Activated CD8-positive, alpha-beta memory T cell treated with anti-CD3 and anti-CD28 coated beads, Interleukin-2, amount 50 U/mL, for 24 hours (primary cell): ENCODE results near the gene SUGCT.
"Not testable (repeated sequence)": the region's sequence is repeated elsewhere in the genome, so short reads cannot be mapped to it uniquely, and the experiment has no call there.

ENCODE experiments used
- DNase-seq: peaks from one replicate; pipeline ENCODE4 v3.0.0-alpha.2; 2020; ENCODE audit errors: extremely low read depth

SUGCT gene

DNA sequence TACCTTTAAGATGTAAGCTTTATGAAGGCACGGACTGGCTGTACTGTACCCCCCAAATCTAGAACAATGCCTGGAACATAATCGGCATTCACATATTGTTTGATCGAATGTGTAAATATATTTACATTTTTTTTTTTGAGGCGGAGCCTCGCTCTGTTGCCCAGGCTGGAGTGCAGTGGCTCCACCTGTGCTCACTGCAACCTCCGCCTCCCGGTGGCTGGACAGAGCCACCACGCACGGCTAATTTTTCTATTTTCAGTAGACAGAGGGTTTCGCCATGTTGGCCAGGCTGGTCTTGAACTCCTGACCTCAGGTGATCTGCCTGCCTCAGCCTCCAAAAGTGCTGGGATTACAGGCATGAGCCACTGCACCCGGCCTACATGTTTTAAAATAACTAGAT, 118.6 kb downstream of the SUGCT start:
- not testable (repeated sequence) for DNase-seq

DNA sequence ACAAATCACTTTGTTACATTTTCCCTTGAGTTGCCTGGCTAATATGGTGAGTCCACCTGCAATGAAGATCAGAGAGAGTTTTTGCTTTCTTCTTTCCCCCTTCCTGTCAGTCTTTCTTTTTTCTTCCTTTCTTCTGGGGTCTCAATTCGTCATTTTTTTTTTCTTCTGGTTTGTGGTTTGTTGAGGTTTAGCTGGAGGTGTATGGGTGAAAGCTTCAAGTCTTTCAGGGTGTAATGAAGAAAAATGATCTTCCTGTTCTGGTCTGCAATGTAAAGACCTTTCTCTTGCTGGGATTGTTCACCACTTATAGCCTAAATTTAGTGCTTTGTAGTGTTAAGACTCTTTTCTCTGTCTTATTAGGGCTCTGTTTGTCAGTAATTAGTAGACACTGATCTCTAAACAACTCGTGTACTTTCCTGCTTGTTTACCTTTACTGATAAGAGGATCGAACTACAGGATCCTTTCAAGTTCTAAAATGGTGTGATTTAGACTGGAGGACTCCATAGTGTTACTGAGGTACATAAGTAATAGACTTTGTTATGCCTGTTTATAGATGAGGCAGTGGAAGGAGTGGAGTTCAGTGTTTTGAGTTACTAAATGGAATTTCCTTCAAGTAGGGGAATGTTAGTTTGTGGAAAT, 129.1 kb downstream of the SUGCT start:
- no peak for DNase-seq

DNA sequence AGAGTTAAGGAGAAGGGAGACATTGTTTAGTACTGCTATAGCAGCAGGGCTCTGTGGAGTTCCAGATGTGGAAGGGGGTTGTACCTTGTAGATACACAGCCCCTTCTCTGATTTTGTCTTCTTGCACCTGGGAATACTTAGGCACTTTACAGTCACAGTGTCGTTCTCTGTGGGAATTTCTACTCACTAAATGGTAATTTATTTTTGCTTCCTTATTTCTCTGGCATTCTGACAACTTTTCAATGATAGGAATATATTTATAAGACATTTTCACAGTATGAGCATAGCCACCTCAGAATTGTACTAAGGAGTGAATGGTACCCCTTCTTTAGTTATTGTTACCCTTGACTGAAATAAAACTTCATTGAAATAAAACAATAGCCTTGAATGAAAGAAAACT, 132.8 kb downstream of the SUGCT start:
- DNase-seq = no peak

- DNase-seq = not testable (repeated sequence)
Measured at GRCh38 chr7:40268810-40269209, 134.0 kb downstream of the SUGCT start.

GRCh38 chr7:40276061-40276460, 141.3 kb downstream of the SUGCT start:
- DNase-seq = no peak

DNA sequence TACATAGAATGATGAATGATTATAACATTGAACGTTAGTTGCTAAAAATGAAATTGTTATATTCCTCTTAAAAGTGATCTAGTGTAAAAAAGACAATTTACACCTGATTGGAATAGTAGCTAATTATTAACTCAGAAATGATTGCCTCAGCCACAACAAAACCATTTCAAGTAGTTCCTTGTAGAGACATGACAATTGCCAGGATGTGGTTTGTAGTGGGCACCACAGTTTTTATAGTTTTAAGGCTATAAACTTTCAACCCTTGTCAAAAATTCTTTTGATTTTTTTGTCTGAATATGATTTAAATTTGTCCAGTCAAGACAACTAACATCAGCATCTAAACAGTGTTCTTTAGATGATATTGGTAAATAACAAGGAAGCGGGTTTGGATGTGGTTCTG, 145.2 kb downstream of the SUGCT start:
- DNase-seq = no peak

DNA sequence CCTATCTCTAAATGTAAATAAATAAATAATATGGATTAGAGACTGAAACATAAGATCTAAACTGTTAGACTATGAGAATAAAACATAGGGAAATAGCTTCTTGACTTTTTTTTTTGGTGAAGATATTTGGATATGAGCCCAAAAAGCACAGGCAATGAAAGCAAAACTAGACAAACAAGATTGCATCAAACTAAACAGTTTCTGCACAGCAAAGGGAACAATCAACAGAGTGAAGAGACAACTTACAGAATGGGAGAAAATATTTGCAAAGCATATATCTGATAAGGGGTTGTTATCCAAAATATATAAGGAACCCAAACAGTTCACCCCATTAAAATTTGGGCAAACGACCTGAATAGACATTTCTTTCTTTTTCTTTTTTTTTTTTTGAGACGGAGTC, 148.1 kb downstream of the SUGCT start:
- no peak for DNase-seq

DNA sequence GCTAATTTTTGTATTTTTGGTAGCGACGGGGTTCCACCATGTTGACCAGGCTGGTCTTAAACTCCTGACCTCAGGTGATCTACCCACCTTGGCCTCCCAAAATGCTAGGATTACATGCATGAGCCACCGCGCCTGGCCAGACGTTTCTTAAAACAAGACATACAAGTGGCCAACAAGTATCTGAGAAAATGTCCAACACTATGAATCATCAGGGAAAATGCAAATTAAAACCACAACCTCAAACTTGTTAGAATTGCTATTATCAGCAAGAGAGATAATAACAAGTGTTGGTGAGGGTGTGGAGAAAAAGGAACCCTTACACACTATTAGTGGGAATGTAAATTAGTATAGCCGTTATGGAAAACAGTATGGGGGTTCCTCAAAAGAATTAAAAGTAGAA, 148.6 kb downstream of the SUGCT start:
- no peak for DNase-seq

- no peak for DNase-seq
Measured at GRCh38 chr7:40288827-40289226, 154.0 kb downstream of the SUGCT start.

- no peak for DNase-seq
Measured at GRCh38 chr7:40297741-40298311, 163.0 kb downstream of the SUGCT start.

GRCh38 chr7:40298421-40298820, 163.6 kb downstream of the SUGCT start:
- no peak for DNase-seq

DNA sequence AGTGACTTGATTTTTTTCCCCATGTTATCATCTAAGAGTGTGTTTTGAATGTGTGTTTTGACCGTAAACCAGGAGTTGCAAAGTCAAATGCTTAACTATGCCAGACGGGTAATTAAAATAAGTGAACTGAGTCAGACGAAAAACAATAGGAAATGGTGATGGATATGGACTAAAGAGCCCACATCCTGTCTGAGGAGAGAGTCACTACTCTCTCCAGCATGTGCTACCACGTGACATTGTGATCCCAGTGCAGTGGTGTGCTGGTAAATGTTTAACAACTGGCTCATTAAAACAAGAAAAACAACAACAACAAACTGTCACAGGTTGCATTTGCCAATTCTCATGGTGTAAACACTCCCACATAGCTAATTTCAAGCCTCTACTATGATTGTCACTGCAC, 164.3 kb downstream of the SUGCT start:
- no peak for DNase-seq

DNA sequence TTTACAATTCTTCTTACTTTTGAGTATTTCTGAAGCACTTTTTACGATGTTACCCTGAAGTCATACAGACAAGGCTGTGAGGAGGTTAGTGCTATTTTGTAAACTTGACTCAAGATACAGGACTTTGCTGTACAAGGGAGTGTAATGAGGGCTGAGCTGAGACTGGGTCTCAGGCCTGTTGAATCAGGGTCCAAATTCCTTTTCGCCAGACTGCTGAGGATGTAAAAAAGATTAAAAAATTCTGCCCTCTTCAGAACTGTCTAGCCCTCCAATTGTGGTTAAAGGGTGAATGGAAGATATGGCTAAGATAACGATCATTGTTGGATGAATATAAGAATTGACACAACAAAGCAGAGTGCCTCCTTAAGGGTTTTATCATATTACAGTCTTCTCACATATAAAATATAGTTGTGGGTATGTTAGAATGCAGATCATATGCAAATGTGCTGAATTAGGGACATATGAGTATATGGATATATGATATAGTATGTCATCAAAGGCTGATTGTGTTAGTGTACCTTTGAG, 165.4 kb downstream of the SUGCT start:
- no peak for DNase-seq

- DNase-seq = no peak
Measured at GRCh38 chr7:40301486-40302068, 166.8 kb downstream of the SUGCT start.

DNA sequence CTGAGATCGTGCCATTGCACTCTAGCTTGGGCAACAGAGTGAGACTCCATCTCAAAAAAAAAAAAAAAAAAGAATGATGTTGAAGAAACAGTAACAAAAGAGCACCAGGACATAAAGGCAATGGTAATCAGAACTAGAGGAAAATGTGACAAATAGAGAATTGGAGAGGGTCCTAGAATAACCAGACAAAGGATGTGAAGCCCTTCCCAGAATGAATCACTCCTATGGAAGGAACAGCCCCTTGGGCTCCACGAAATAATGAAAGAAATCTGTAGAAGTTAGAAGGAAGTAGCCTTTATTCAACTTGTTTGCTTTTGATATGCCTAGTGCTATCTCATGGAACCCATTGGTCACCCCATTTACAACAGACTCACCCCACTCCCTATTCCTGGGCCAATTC, 169.2 kb downstream of the SUGCT start:
- DNase-seq = no peak

DNA sequence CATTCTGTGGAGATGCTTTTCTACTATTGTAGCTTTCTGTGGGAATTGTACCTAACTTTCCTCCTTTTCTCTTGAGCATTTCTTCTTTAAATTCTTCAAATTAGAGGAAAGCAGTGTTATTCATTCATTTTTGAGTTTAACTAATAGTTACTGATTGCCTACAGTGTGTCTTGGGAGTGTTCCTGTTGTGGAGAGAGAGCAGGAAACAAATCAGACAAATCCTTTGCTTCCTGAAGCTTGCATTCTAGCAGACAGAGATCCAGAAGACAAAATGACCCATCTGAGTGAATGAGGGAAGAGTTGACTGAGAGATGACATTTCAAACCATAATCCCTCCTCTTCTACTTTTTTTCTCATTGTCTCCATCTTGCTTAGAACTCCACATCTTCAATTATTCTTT, 170.4 kb downstream of the SUGCT start:
- no peak for DNase-seq

DNA sequence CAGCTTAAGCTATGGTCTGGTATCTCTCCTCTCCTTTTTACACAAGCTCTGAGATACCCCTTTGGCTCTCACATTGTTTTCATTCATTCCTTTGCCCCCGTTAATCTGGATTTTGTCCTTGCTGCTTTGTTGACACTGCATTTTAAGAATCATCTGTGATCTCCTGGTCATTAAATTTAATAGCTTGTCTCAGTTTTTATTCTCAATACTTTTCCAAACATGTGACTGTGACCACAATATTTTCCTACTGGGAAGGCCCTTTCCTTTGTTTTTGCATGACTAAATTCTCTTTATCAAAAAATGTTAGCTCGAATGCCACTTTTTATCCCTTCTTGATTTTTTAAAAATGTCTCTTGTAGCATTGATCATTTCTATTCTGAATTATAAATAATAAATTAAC, 171.2 kb downstream of the SUGCT start:
- no peak for DNase-seq

DNA sequence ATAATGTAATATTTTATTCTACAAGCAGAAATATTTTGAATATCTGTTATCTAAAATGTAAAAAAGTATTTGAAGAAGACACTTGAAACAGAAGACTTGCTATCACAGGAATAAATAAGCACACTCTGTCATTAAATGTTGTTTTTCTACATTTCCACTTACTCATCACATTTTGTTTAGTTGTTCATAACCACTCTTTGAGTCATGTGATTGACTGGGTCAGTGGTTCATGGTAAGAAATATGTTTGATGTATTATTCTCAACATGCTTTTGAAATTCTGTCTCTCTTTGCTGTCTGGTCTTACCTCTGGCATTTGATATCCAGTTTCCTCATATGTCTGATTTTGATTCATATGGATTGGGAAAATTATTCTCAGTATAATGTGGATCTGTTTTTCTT, 171.8 kb downstream of the SUGCT start:
- no peak for DNase-seq

- DNase-seq = no peak
Measured at GRCh38 chr7:40310258-40310657, 175.5 kb downstream of the SUGCT start.

GRCh38 chr7:40311307-40311706, 176.5 kb downstream of the SUGCT start:
- DNase-seq = no peak

DNA sequence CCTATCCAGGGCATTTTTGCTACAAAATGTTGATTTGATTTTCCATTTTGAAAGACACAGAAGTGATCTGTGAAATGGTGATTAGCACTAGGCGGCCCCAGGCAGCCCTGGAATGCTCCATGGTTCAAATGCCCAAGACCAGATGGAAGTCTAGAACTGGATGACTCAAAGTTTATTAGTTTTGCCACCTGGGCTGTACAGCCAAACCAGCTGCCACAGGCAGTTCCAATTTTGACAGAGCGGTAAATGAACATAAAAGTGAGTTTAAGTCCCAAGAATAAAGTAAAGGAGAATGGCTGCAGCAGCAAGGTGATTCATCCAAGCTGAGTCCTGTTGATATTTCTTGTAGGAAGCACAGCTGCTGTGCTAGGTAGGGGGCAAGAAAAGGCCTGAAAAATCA, 180.5 kb downstream of the SUGCT start:
- no peak for DNase-seq

GRCh38 chr7:40316176-40316575, 181.4 kb downstream of the SUGCT start:
- no peak for DNase-seq

- no peak for DNase-seq
Measured at GRCh38 chr7:40324914-40325313, 190.1 kb downstream of the SUGCT start.
